ENCODE data around the gene MUC5B. TPM values are rescaled to one million over a fixed set of nuclear protein-coding genes. Genes with fewer than 3 reads are reported as not detected.

The MUC5B gene
- total RNA-seq, 1 donor from 2014 or later = not detected

GRCh38 chr11:1202776-1203504, 19.9 kb upstream of the MUC5B start:
- TF ChIP-seq CTCF (IDR thresholded peaks at IDR 0.05; ENCODE audit: borderline replicate concordance) = peak; percentile 95
- Histone ChIP-seq H3K27ac (replicated peaks) (no peak overlapping the region), H3K36me3 (no peaks in the 10 kb centered on the region), H3K4me3 (no peak overlapping the region), H3K4me1 (peaks cover 7% of the 10 kb centered on the region), H3K27me3 (ENCODE audit: low read depth) (peaks cover 83% of the 10 kb centered on the region), H3K9me3 (replicated peaks) (no peaks in the 10 kb centered on the region)
- intact Hi-C loops (cut with micrococcal nuclease) = loop anchor here (10.0 kb wide), 1 partner anchor 312 kb away; no protein-coding TSS in a partner anchor
- peak; percentile 49 for DNase-seq

GRCh38 chr11:1203505-1204271, 19.2 kb upstream of the MUC5B start:
- peak; percentile 10 for DNase-seq
- TF ChIP-seq CTCF (IDR thresholded peaks at IDR 0.05; ENCODE audit: borderline replicate concordance) = no peak
- H3K9me3 ChIP-seq (replicated peaks) = no peaks in the 10 kb centered on the region
- peaks cover 7% of the 10 kb centered on the region for H3K4me1 ChIP-seq
- intact Hi-C loops (cut with micrococcal nuclease) = loop anchor here (10.0 kb wide), 1 partner anchor 311 kb away; no protein-coding TSS in a partner anchor
- H3K27me3 ChIP-seq (ENCODE audit: low read depth) = peaks cover 83% of the 10 kb centered on the region
- H3K27ac ChIP-seq (replicated peaks) = no peak overlapping the region
- no peak overlapping the region for H3K4me3 ChIP-seq
- no peaks in the 10 kb centered on the region for H3K36me3 ChIP-seq

GRCh38 chr11:1204381-1205101, 18.3 kb upstream of the MUC5B start:
- no peak for TF ChIP-seq CTCF (IDR thresholded peaks at IDR 0.05; ENCODE audit: borderline replicate concordance)
- intact Hi-C loops (cut with micrococcal nuclease) = loop anchor here (10.0 kb wide), 1 partner anchor 310 kb away; no protein-coding TSS in a partner anchor

GRCh38 chr11:1205121-1205986, 17.5 kb upstream of the MUC5B start:
- no peaks in the 10 kb centered on the region for H3K36me3 ChIP-seq
- no peak for TF ChIP-seq CTCF (IDR thresholded peaks at IDR 0.05; ENCODE audit: borderline replicate concordance)
- no peak overlapping the region for H3K4me3 ChIP-seq
- peak; percentile 8 for DNase-seq
- no peak overlapping the region for H3K27ac ChIP-seq (replicated peaks)
- H3K9me3 ChIP-seq (replicated peaks) = peaks cover 6% of the 10 kb centered on the region
- intact Hi-C loops (cut with micrococcal nuclease) = loop anchor here (10.0 kb wide), 1 partner anchor 309 kb away; no protein-coding TSS in a partner anchor
- H3K27me3 ChIP-seq (ENCODE audit: low read depth) = peaks cover 79% of the 10 kb centered on the region
- H3K4me1 ChIP-seq = peaks cover 7% of the 10 kb centered on the region

More at GRCh38 chr11:1204381-1205101, 18.3 kb upstream of the MUC5B start:
- Histone ChIP-seq H3K27ac (replicated peaks) (no peak overlapping the region), H3K4me1 (peaks cover 7% of the 10 kb centered on the region), H3K9me3 (replicated peaks) (no peaks in the 10 kb centered on the region), H3K27me3 (ENCODE audit: low read depth) (peaks cover 81% of the 10 kb centered on the region), H3K36me3 (no peaks in the 10 kb centered on the region), H3K4me3 (no peak overlapping the region)
- no peak for DNase-seq
